K562 (cell line): ENCODE measurements around the gene SARS2. TPM values are rescaled to one million over a fixed set of nuclear protein-coding genes. Genes with fewer than 3 reads are reported as not detected.

Source experiments
- ATAC-seq: fragments of 200-7000 bp; cut with Tn5 transposase; 3 replicates; pipeline ENCODE4 v1.9.1; 2020; ENCODE audit warnings: moderate library complexity
- BruUV-seq: library from RNA; stranded (reverse); fragments of 400-500 nt; replicated peaks from 2 replicates; lab custom pipeline; 2021; lab: Mats Ljungman, UMichigan
- CTCF ChIA-PET: fragments of 300-600 bp; formaldehyde crosslinking; extraction: SDS; loops from one replicate; lab custom pipeline; 2021; ENCODE audit warnings: low intra/inter-chr PET ratio; lab: Yijun Ruan, JAX
- POLR2A ChIA-PET: fragments of 300-600, 350-650 bp; sonication (Branson Sonifier 250); formaldehyde crosslinking; extraction: SDS; loops from one replicate; lab custom pipeline; 2021; ENCODE audit warnings: antibody characterized with exemption, inconsistent platforms; lab: Yijun Ruan, JAX
- DNase-seq, 4 experiments: peaks; one replicate each; pipeline versions ENCODE4 v3.0.0 to v3.0.0-alpha.2; 2011 to 2018; ENCODE audit warnings: low spot score in 3 of 4, mixed read lengths in 3 of 4; ENCODE audit errors: extremely low read depth in 1 of 4
- FAIRE-seq: peaks from 2 replicates; lab custom pipeline; 2011; peaks lifted over from hg19 to GRCh38; lab: Jason Lieb, UNC
- H2AFZ ChIP-seq: 2 replicates; pipeline ENCODE4 v1.6.0; 2011; ENCODE audit warnings: low read depth, low read length, control low read depth, inconsistent platforms
- H3K27ac ChIP-seq: fragments of 200-600 bp; 3 replicates; pipeline ENCODE4 v1.8.0; 2011; ENCODE audit warnings: low read depth, mild to moderate bottlenecking, control low read depth, inconsistent platforms, low read length, moderate library complexity, mixed read lengths; ENCODE audit errors: extremely low read depth
- H3K27me3 ChIP-seq, 2 experiments: fragments of 300-600 bp in 1 of 2; 2 replicates in 1 of 2; 3 replicates in 1 of 2; pipeline versions ENCODE4 v1.6.0 to v1.8.0; 2011; ENCODE audit warnings: inconsistent platforms in 2 of 2, low read length in 2 of 2, mild to moderate bottlenecking in 1 of 2, mixed read lengths in 1 of 2, moderate library complexity in 1 of 2; ENCODE audit not compliant: control insufficient read depth in 2 of 2, insufficient read depth in 2 of 2
- H3K36me3 ChIP-seq: fragments of 300-600 bp; 3 replicates; pipeline ENCODE4 v1.8.0; 2011; ENCODE audit warnings: mild to moderate bottlenecking, low read length, inconsistent platforms; ENCODE audit not compliant: control insufficient read depth, insufficient read depth
- H3K4me1 ChIP-seq, 2 experiments: fragments of 200-600 bp in 1 of 2; replicated peaks in 1 of 2; 2 replicates in 1 of 2; 3 replicates in 1 of 2; pipeline versions ENCODE4 v1.5.1 to v1.8.0; 2011; ENCODE audit warnings: inconsistent platforms in 2 of 2, low read length in 2 of 2, mild to moderate bottlenecking in 1 of 2, mixed read lengths in 1 of 2, moderate library complexity in 1 of 2; ENCODE audit not compliant: control insufficient read depth in 2 of 2, insufficient read depth in 2 of 2
- H3K4me2 ChIP-seq: 2 replicates; pipeline ENCODE4 v1.6.1; 2011; ENCODE audit warnings: low read length, control low read depth, inconsistent platforms, mixed read lengths; ENCODE audit not compliant: insufficient read depth
- H3K4me3 ChIP-seq: fragments of 200-600 bp; sonication (generic), shearing (Covaris generic); 2 replicates; pipeline ENCODE4 v1.5.1; 2016; ENCODE audit warnings: control low read depth, inconsistent platforms
- H3K79me2 ChIP-seq: fragments of 200-600 bp; 3 replicates; pipeline ENCODE4 v1.8.0; 2011; ENCODE audit warnings: low read length, inconsistent platforms; ENCODE audit not compliant: control insufficient read depth, insufficient read depth
- H3K9ac ChIP-seq, 2 experiments: 2 replicates each; pipeline versions ENCODE4 v1.6.0 to v1.6.1; 2011; ENCODE audit warnings: low read depth in 2 of 2, low read length in 2 of 2, control low read depth in 1 of 2, inconsistent platforms in 1 of 2, mild to moderate bottlenecking in 1 of 2, mixed read lengths in 1 of 2; ENCODE audit not compliant: insufficient read depth in 1 of 2
- H3K9me1 ChIP-seq: one replicate; pipeline ENCODE4 v1.6.0; 2011; ENCODE audit warnings: inconsistent platforms, mild to moderate bottlenecking, low read length, moderate library complexity; ENCODE audit not compliant: control insufficient read depth, insufficient read depth
- H3K9me3 ChIP-seq: replicated peaks from 2 replicates; pipeline ENCODE4 v1.5.1; 2011; ENCODE audit warnings: low read depth, low read length, inconsistent platforms; ENCODE audit not compliant: control insufficient read depth, insufficient read depth
- H4K20me1 ChIP-seq: replicated peaks from 2 replicates; pipeline ENCODE4 v1.6.1; 2011; ENCODE audit warnings: low read length, inconsistent platforms, mixed read lengths; ENCODE audit not compliant: control insufficient read depth, insufficient read depth
- ARID1B ChIP-seq: fragments of 450-650 bp; IDR thresholded peaks from 2 replicates; pipeline ENCODE4 v1.6.1; 2016; ENCODE audit warnings: antibody characterized with exemption, mild to moderate bottlenecking, inconsistent platforms
- FOXK1 ChIP-seq: sonication (generic); formaldehyde crosslinking; IDR thresholded peaks from 2 replicates; pipeline ENCODE4 v1.8.0; 2022; ENCODE audit warnings: missing genetic modification reagents, mild to moderate bottlenecking, borderline replicate concordance
- KLF6 ChIP-seq: fragments of 250-450 bp; sonication (Bioruptor Pico); IDR thresholded peaks from 2 replicates; pipeline ENCODE4 v1.4.0; 2020; ENCODE audit warnings: mild to moderate bottlenecking, moderate library complexity, borderline replicate concordance
- POU5F1 ChIP-seq: fragments of 150-350 bp; IDR thresholded peaks from 2 replicates; pipeline ENCODE4 v1.6.1; 2014; ENCODE audit warnings: borderline replicate concordance, low read length, low read depth, mild to moderate bottlenecking; ENCODE audit not compliant: partially characterized antibody
- PPARD ChIP-seq: fragments of 250-450 bp; sonication (Bioruptor Pico); IDR thresholded peaks from 2 replicates; pipeline ENCODE4 v1.8.0; 2022; ENCODE audit warnings: inconsistent platforms, mild to moderate bottlenecking, moderate library complexity
- SMAD4 ChIP-seq: fragments of 250-450 bp; sonication (Bioruptor Pico); conservative IDR thresholded peaks from 2 replicates; pipeline ENCODE4 v1.8.0; 2021; ENCODE audit warnings: inconsistent platforms, mild to moderate bottlenecking, moderate library complexity
- TCF7L2 ChIP-seq: fragments of 150-350 bp; IDR thresholded peaks from 2 replicates; pipeline ENCODE4 v1.6.1; 2016; ENCODE audit warnings: low read depth, mild to moderate bottlenecking, low read length, moderate library complexity
- TEAD4 ChIP-seq, 2 experiments: sonication (generic) in 1 of 2; formaldehyde crosslinking in 1 of 2; IDR thresholded peaks; 2 replicates each; pipeline versions ENCODE4 v1.6.1 to v1.8.0; 2012 to 2022; ENCODE audit warnings: borderline replicate concordance in 1 of 2, inconsistent platforms in 1 of 2, low read length in 1 of 2, mild to moderate bottlenecking in 1 of 2, missing genetic modification reagents in 1 of 2
- XRCC5 ChIP-seq: fragments of 200-400 bp; formaldehyde crosslinking; IDR thresholded peaks from 2 replicates; pipeline ENCODE4 v1.6.1; 2017; ENCODE audit warnings: low read depth, mild to moderate bottlenecking, low read length
- ZNF507 ChIP-seq: conservative IDR thresholded peaks from 2 replicates; pipeline ENCODE4 v1.6.1; 2017; ENCODE audit warnings: missing genetic modification characterization, missing compliant biosample characterization
- ZNF699 ChIP-seq: fragments of 250-450 bp; sonication (Bioruptor Pico); IDR thresholded peaks from 2 replicates; pipeline ENCODE4 v1.8.0; 2021; ENCODE audit warnings: mild to moderate bottlenecking, moderate library complexity; ENCODE audit not compliant: insufficient replicate concordance
- WGBS: fragments of 100-300 bp; shearing (Covaris generic); methylation state at CpG from one replicate; pipeline ENCODE4 v1.1.6; 2016; ENCODE audit warnings: low coverage, mixed read lengths; ENCODE audit not compliant: insufficient coverage; ENCODE audit errors: missing lambda C conversion rate; 5-methylcytosine and 5-hydroxymethylcytosine counted together
- in situ Hi-C: fragments of 300-500 bp; cut with MboI; formaldehyde crosslinking; loops from 4 replicates; pipeline ENCODE4 v1.15.0; 2018; ENCODE audit warnings: inconsistent platforms, mixed read lengths
- intact Hi-C: fragments of 100-400 bp; cut with micrococcal nuclease; formaldehyde crosslinking; loops from 2 replicates; pipeline ENCODE4 v1.14.2; 2022
- polyA plus RNA-seq, 8 experiments: library from polyadenylated mRNA; depleted of rRNA in 4 of 8; stranded (reverse) in 5 of 8; unstranded in 3 of 8; fragments of >200 nt; fragmentation: Nextera tagmentation in 2 of 8; fragmentation: Illumina TruSeq in 1 of 8; extraction: Ambion mirVana in 2 of 8; extraction: Trizol in 1 of 8; gene quantifications; 2 replicates each; pipeline versions ENCODE4 v1.2.1 to v1.2.3, GENCODE V29; 2011 to 2014; ENCODE audit warnings: inconsistent platforms in 1 of 8, missing spikeins in 1 of 8
- total RNA-seq, 7 experiments: library from RNA; depleted of rRNA in 6 of 7; stranded (reverse); fragments of >200 nt in 6 of 7; fragmentation: Illumina TruSeq in 2 of 7; extraction: Trizol in 2 of 7; gene quantifications; 2 replicates each; pipeline versions ENCODE4 v1.2.1 to v1.2.3, GENCODE V29; 2011 to 2021; ENCODE audit warnings: low replicate concordance in 1 of 7
- TF ChIP-seq, protein P1 (sequence below): fragments of 450-650 bp; IDR thresholded peaks from 2 replicates; pipeline ENCODE4 v1.6.1; 2016; ENCODE audit warnings: low read depth

The SARS2 gene
- total and polyA plus RNA-seq, 9 of the 15 experiments (the other 6 are each of a cell fraction or from before 2014, with no cell fraction given), result 3.1 to 59.1 (median 31.7) TPM

DNA sequence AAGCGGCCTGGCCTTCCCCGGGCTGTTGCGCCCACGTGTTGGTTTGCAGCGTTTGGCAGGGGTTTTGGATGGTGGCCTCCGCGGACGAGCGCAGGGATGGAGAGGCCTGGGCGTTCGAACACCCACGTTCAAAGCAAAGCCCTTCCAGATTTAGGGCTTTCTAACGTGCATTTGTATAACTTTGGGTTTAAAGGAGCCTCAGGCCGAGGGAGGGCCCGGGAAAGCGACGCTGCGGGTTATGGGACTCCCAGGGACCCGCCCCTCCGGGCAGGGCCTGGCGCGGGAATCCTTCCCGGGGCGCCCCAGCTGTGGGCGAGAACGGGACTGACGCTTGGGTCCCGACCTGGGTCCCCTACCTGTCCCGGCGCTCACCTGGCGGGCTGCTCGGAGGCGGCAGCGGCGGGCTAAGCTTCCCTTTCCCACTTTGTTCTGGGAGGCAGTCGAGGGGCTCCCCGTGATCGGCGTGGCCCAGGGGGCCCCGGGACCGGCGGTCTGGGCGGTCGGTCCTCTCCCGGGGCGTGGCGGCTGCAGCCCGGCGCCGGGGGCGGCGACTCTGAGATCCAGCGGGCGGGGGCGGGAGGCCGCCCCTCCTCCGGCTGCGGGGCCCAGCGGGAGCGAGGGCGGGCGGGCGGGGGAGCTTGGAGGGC, 44.8 kb upstream of the SARS2 start, which contains the start of gene FBXO17:
Gene FBXO17 (minus strand): TSS at position 529 of the 647 bp plus-strand sequence. CDS start 25,423 bp downstream, outside the sequence.
- Histone ChIP-seq H3K4me3 (peak within 1 kb of the TSS; percentile 83), H4K20me1 (no peaks in the 10 kb centered on the region), H3K9ac (peak within 1 kb of the TSS; percentile 72 to 90), H3K79me2 (peaks cover 25% of the 10 kb centered on the region), H3K27me3 (no peaks in the 10 kb centered on the region; a peak in 1 of 5 replicates), H3K36me3 (peaks cover 5% of the 10 kb centered on the region; the same call in 1 of the 3 replicates), H3K4me2 (peak within 1 kb of the TSS; percentile 86), H3K9me3 (peaks cover 2% of the 10 kb centered on the region; the same call in 1 of the 2 replicates), H2AFZ (peak within 1 kb of the TSS; percentile 92), H3K4me1 (peaks cover 13 to 21% of the 10 kb centered on the region in 2 experiments; a peak in 4 of 5 replicates), H3K9me1 (no peaks in the 10 kb centered on the region), H3K27ac (peak within 1 kb of the TSS; percentile 75)
- DNase-seq (peak; percentile 81 to 91 (median 83)), ATAC-seq (peak; percentile 91), FAIRE-seq (peak; percentile 23)
- under 1% methylated on average over 45 of the region's 63 CpGs for WGBS
- ChIA-PET POLR2A (interaction anchor here (0.6 to 0.9 kb wide), 6 partner anchors 9 to 120 kb away, joined by 3 to 5 read pairs (median 3); no protein-coding TSS in a partner anchor), CTCF (interaction anchor here (0.7 kb wide), 1 partner anchor 14 kb away, joined by 4 read pairs; no protein-coding TSS in a partner anchor)
- in situ Hi-C loops, result no loop called here
- intact Hi-C loops, result loop anchor here (5.0 kb wide), 1 partner anchor 57 kb away; the partner anchor contains the start of gene FBXO27
- no TSS peak for BruUV-seq
- TF ChIP-seq SMAD4 (CRISPR knock-in tag), result 0 out of 2 replicates have a peak, but pooled peaks have one; percentile 50
- TF ChIP-seq, protein P1, sequence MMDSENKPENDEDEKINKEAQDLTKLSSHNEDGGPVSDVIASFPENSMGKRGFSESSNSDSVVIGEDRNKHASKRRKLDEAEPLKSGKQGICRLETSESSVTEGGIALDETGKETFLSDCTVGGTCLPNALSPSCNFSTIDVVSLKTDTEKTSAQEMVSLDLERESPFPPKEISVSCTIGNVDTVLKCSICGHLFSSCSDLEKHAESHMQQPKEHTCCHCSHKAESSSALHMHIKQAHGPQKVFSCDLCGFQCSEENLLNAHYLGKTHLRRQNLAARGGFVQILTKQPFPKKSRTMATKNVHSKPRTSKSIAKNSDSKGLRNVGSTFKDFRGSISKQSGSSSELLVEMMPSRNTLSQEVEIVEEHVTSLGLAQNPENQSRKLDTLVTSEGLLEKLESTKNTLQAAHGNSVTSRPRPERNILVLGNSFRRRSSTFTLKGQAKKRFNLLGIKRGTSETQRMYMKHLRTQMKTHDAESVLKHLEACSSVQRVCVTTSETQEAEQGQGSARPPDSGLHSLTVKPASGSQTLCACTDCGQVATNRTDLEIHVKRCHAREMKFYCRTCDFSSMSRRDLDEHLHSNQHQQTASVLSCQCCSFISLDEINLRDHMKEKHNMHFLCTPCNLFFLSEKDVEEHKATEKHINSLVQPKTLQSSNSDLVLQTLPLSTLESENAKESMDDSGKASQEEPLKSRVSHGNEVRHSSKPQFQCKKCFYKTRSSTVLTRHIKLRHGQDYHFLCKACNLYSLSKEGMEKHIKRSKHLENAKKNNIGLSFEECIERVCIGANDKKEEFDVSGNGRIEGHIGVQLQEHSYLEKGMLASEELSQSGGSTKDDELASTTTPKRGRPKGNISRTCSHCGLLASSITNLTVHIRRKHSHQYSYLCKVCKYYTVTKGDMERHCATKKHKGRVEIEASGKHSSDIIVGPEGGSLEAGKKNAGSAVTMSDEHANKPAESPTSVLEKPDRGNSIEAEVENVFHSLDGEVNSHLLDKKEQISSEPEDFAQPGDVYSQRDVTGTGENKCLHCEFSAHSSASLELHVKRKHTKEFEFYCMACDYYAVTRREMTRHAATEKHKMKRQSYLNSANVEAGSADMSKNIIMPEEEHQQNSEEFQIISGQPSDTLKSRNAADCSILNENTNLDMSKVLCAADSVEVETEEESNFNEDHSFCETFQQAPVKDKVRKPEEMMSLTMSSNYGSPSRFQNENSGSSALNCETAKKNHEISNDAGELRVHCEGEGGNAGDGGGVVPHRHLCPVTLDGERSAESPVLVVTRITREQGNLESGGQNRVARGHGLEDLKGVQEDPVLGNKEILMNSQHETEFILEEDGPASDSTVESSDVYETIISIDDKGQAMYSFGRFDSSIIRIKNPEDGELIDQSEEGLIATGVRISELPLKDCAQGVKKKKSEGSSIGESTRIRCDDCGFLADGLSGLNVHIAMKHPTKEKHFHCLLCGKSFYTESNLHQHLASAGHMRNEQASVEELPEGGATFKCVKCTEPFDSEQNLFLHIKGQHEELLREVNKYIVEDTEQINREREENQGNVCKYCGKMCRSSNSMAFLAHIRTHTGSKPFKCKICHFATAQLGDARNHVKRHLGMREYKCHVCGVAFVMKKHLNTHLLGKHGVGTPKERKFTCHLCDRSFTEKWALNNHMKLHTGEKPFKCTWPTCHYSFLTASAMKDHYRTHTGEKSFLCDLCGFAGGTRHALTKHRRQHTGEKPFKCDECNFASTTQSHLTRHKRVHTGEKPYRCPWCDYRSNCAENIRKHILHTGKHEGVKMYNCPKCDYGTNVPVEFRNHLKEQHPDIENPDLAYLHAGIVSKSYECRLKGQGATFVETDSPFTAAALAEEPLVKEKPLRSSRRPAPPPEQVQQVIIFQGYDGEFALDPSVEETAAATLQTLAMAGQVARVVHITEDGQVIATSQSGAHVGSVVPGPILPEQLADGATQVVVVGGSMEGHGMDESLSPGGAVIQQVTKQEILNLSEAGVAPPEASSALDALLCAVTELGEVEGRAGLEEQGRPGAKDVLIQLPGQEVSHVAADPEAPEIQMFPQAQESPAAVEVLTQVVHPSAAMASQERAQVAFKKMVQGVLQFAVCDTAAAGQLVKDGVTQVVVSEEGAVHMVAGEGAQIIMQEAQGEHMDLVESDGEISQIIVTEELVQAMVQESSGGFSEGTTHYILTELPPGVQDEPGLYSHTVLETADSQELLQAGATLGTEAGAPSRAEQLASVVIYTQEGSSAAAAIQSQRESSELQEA, result no peak
- no peak for TF ChIP-seq TEAD4 (IDR thresholded peaks at IDR 0.05; ENCODE audit: low read length)
- no peak for TF ChIP-seq TEAD4 (CRISPR knock-in tag; IDR thresholded peaks at IDR 0.05; ENCODE audit: borderline replicate concordance)
- TF ChIP-seq XRCC5, result peak; percentile 54; the same call in 1 of the 2 replicates
- no peak for TF ChIP-seq POU5F1
- TF ChIP-seq ZNF507 (tag), result no peak
- no peak for TF ChIP-seq ZNF699 (CRISPR knock-in tag)
- TF ChIP-seq TCF7L2, result no peak
- TF ChIP-seq KLF6 (CRISPR knock-in tag), result no peak
- no peak for TF ChIP-seq FOXK1 (CRISPR knock-in tag)
- TF ChIP-seq ARID1B, result no peak
- TF ChIP-seq PPARD, result no peak
